ENCODE measurements around the gene ADD2.

GRCh38 chr2:70750320-70750719 lies 17.7 kb downstream of the ADD2 start:
- TF ChIP-seq CTCF (IDR thresholded peaks at IDR 0.05) = no peak
- TF ChIP-seq EZH2 (IDR thresholded peaks at IDR 0.05) = no peak
- TF ChIP-seq EZH2phosphoT487 (IDR thresholded peaks at IDR 0.05) = no peak

All from neural progenitor cell (in vitro differentiated cells).